T-cell (primary cell): ENCODE data around the gene KLHDC9. TPM values are rescaled to one million over a fixed set of nuclear protein-coding genes. Genes with fewer than 3 reads are reported as not detected.

ENCODE experiments used
- ATAC-seq, 4 experiments: fragments of 200-7000 bp in 3 of 4; fragments of 150-1000 bp in 1 of 4; cut with Tn5 transposase; replicated peaks in 1 of 4; 1 replicate in 3 of 4; 2 replicates in 1 of 4; pipeline ENCODE4 v1.10.0; 2021; ENCODE audit warnings: moderate library complexity in 3 of 4, mild to moderate bottlenecking in 2 of 4, moderate number of reproducible peaks in 1 of 4
- CTCF ChIA-PET, 2 donors: fragments of 300-600 bp; sonication (Branson Sonifier 250); formaldehyde crosslinking; loops; one replicate each; lab custom pipeline; 2022; ENCODE audit warnings: antibody characterized with exemption in 2 of 2; lab: Charles Lee
- POLR2A ChIA-PET, 2 donors: fragments of 300-600 bp; sonication (Branson Sonifier 250); formaldehyde crosslinking; loops; one replicate each; lab custom pipeline; 2022; ENCODE audit warnings: antibody characterized with exemption in 2 of 2; lab: Charles Lee
- DNase-seq, 35 experiments: peaks; one replicate each; pipeline versions ENCODE4 v3.0.0 to v3.0.0-alpha.2; 2013 to 2023
- H3K27ac ChIP-seq: one replicate; pipeline ENCODE4 v1.5.1; 2013; ENCODE audit warnings: low read length
- H3K27me3 ChIP-seq, 2 experiments: replicated peaks in 1 of 2; 1 replicate in 1 of 2; 2 replicates in 1 of 2; pipeline versions ENCODE4 v1.6.1 to v1.7.0; 2013; ENCODE audit warnings: low read length in 1 of 2, mixed read lengths in 1 of 2; ENCODE audit not compliant: control insufficient read depth in 2 of 2, insufficient read depth in 2 of 2; ENCODE audit errors: extremely low read depth in 1 of 2
- H3K36me3 ChIP-seq, 2 donors: 1 replicate in 1 of 2; 2 replicates in 1 of 2; pipeline versions ENCODE4 v1.6.1 to v1.7.0; 2013; ENCODE audit warnings: low read length in 1 of 2; ENCODE audit not compliant: control insufficient read depth in 2 of 2, insufficient read depth in 1 of 2; ENCODE audit errors: extremely low read depth in 1 of 2
- H3K4me1 ChIP-seq, 2 experiments: 1 replicate in 1 of 2; 2 replicates in 1 of 2; pipeline versions ENCODE4 v1.6.1 to v1.7.0; 2013; ENCODE audit warnings: low read length in 2 of 2, mixed read lengths in 1 of 2; ENCODE audit not compliant: insufficient read depth in 2 of 2, control insufficient read depth in 1 of 2; ENCODE audit errors: extremely low read depth in 1 of 2
- H3K4me3 ChIP-seq, 2 donors: 1 replicate in 1 of 2; 2 replicates in 1 of 2; pipeline versions ENCODE4 v1.5.1 to v1.7.0; 2013; ENCODE audit warnings: mild to moderate bottlenecking in 2 of 2, low read length in 1 of 2, moderate library complexity in 1 of 2; ENCODE audit not compliant: control insufficient read depth in 1 of 2; ENCODE audit errors: extremely low read depth in 1 of 2
- H3K9me3 ChIP-seq: 2 replicates; pipeline ENCODE4 v1.7.0; 2013
- H3K27ac Mint-ChIP-seq, 2 donors: one replicate each; pipeline ENCODE4 v1.8.0; 2020 to 2021; ENCODE audit warnings: mild to moderate bottlenecking in 2 of 2, mixed read lengths in 2 of 2
- H3K27me3 Mint-ChIP-seq, 2 donors: one replicate each; pipeline ENCODE4 v1.8.0; 2021 to 2022; ENCODE audit warnings: mixed read lengths in 2 of 2
- H3K36me3 Mint-ChIP-seq: one replicate; pipeline ENCODE4 v1.8.0; 2021; ENCODE audit warnings: mixed read lengths
- H3K4me1 Mint-ChIP-seq, 3 donors: one replicate each; pipeline ENCODE4 v1.8.0; 2020 to 2022; ENCODE audit warnings: mixed read lengths in 3 of 3, mild to moderate bottlenecking in 1 of 3
- H3K4me3 Mint-ChIP-seq, 3 donors: one replicate each; pipeline ENCODE4 v1.8.0; 2020 to 2022; ENCODE audit warnings: mild to moderate bottlenecking in 3 of 3, mixed read lengths in 3 of 3, moderate library complexity in 3 of 3
- H3K9me3 Mint-ChIP-seq, 3 donors: one replicate each; pipeline ENCODE4 v1.8.0; 2020 to 2022; ENCODE audit warnings: mixed read lengths in 3 of 3
- WGBS: methylation state at CpG from one replicate; pipeline ENCODE4 v1.1.5; 2013; ENCODE audit warnings: missing lambda C conversion rate; ENCODE audit not compliant: insufficient coverage; 5-methylcytosine and 5-hydroxymethylcytosine counted together
- total RNA-seq, 35 experiments: library from RNA in 6 of 35; stranded (reverse) in 6 of 35; fragments of 120-200 nt in 1 of 35; gene quantifications; one replicate each; pipeline versions ENCODE4 v1.2.1 to v1.2.4 and lab custom pipeline; 2013 to 2026

KLHDC9 gene
- total RNA-seq, 5 donors from 2014 or later (not counting 1 experiment from before 2014, with no cell fraction given): 0.82 to 1.6 (median 0.86) TPM; not detected in 2

DNA sequence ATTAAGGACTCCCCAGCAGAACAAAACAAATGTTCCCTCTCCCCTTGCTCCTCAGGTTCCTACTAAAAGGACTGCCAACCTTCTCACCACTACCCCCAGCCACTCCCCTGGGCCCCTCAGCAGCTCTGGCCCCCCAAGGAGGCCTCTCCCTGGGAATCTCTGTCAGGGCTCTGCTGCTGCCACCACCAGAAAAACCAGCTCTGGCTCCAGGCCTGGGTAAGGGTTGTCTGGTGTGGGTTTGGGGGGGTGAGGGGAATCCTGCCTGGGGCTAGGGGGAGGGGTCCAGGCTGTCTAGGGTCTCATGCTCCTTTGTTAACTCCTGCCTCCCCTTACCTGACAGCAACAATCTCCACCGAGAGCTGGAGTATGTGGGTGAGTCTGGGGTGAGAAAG lies 13.6 kb upstream of the KLHDC9 start:
- H3K27ac Mint-ChIP-seq: no peak overlapping the region
- H3K4me3 ChIP-seq: no peak overlapping the region
- ATAC-seq: no peak
- H3K4me3 Mint-ChIP-seq: no peak overlapping the region
- no peaks in the 10 kb centered on the region for H3K4me1 Mint-ChIP-seq
- no peak for DNase-seq
- no peaks in the 10 kb centered on the region for H3K36me3 Mint-ChIP-seq
- no peaks in the 10 kb centered on the region for H3K27me3 Mint-ChIP-seq
- no peaks in the 10 kb centered on the region for H3K36me3 ChIP-seq
- peaks cover 0 to 5% of the 10 kb centered on the region in 2 experiments for H3K27me3 ChIP-seq
- WGBS: no CpG with 5 or more reads among the region's 1 CpG
- H3K27ac ChIP-seq: no peak overlapping the region
- no peaks in the 10 kb centered on the region for H3K4me1 ChIP-seq
- H3K9me3 Mint-ChIP-seq: no peaks in the 10 kb centered on the region
- H3K9me3 ChIP-seq: no peaks in the 10 kb centered on the region
- POLR2A ChIA-PET: no interaction called here
- CTCF ChIA-PET: interaction anchor here (0.6 to 0.8 kb wide), 3 partner anchors 11 to 94 kb away, joined by 3 to 13 read pairs (median 3); no protein-coding TSS in a partner anchor

- no peaks in the 10 kb centered on the region for H3K36me3 Mint-ChIP-seq
- ChIA-PET CTCF (interaction anchor here (0.6 kb wide), 2 partner anchors 57 to 95 kb away, joined by 3 read pairs; no protein-coding TSS in a partner anchor), POLR2A (interaction anchor here in 1 of 2 donors (0.6 kb wide), 1 partner anchor 81 kb away, joined by 7 read pairs; the partner anchor contains the start of gene PPOX)
- no peak overlapping the region for H3K27ac Mint-ChIP-seq
- ATAC-seq: no peak
- H3K27me3 Mint-ChIP-seq: no peaks in the 10 kb centered on the region
- 60% methylated on average over 1 of the region's 2 CpGs for WGBS
- Histone ChIP-seq H3K36me3 (no peaks in the 10 kb centered on the region), H3K27ac (no peak overlapping the region), H3K4me3 (no peak overlapping the region), H3K9me3 (no peaks in the 10 kb centered on the region), H3K4me1 (no peaks in the 10 kb centered on the region), H3K27me3 (peaks cover 0 to 5% of the 10 kb centered on the region in 2 experiments)
- no peak overlapping the region for H3K4me3 Mint-ChIP-seq
- DNase-seq: no peak
- H3K9me3 Mint-ChIP-seq: no peaks in the 10 kb centered on the region
- H3K4me1 Mint-ChIP-seq: peaks cover 0 to 1% (median 0%) of the 10 kb centered on the region in 3 donors
These were observed 13.0 kb upstream of the KLHDC9 start for GRCh38 chr1:161085165-161085564.

GRCh38 chr1:161086457-161086856 lies 11.7 kb upstream of the KLHDC9 start:
- no peaks in the 10 kb centered on the region for H3K36me3 Mint-ChIP-seq
- 67% methylated on average over 3 of the region's 4 CpGs for WGBS
- H3K9me3 ChIP-seq: no peaks in the 10 kb centered on the region
- ChIA-PET POLR2A (interaction anchor here in 1 of 2 donors (0.6 kb wide), 2 partner anchors 221 to 224 kb away, joined by 3 to 6 read pairs; partner anchors contain the start of gene CD244), CTCF (no interaction called here)
- H3K9me3 Mint-ChIP-seq: no peaks in the 10 kb centered on the region
- H3K27me3 ChIP-seq: peaks cover 0 to 5% of the 10 kb centered on the region in 2 experiments
- H3K4me3 ChIP-seq: no peak overlapping the region
- no peak overlapping the region for H3K27ac ChIP-seq
- H3K4me3 Mint-ChIP-seq: no peak overlapping the region
- peaks cover 0 to 6% of the 10 kb centered on the region in 2 experiments for H3K4me1 ChIP-seq
- no peaks in the 10 kb centered on the region for H3K36me3 ChIP-seq
- H3K27me3 Mint-ChIP-seq: no peaks in the 10 kb centered on the region
- no peak overlapping the region for H3K27ac Mint-ChIP-seq
- peaks cover 6 to 10% (median 8%) of the 10 kb centered on the region in 3 donors for H3K4me1 Mint-ChIP-seq
- DNase-seq (no peak), ATAC-seq (no peak)

- no peak overlapping the region for H3K4me3 Mint-ChIP-seq
- H3K27ac Mint-ChIP-seq: no peak overlapping the region
- H3K4me1 ChIP-seq: peaks cover 6% of the 10 kb centered on the region in 2 experiments
- H3K36me3 ChIP-seq: no peaks in the 10 kb centered on the region
- H3K27me3 ChIP-seq: peaks cover 0 to 5% of the 10 kb centered on the region in 2 experiments
- ATAC-seq (no peak), DNase-seq (no peak)
- no peaks in the 10 kb centered on the region for H3K27me3 Mint-ChIP-seq
- CTCF ChIA-PET: no interaction called here
- POLR2A ChIA-PET: no interaction called here
- H3K9me3 ChIP-seq: no peaks in the 10 kb centered on the region
- no peak overlapping the region for H3K4me3 ChIP-seq
- H3K9me3 Mint-ChIP-seq: no peaks in the 10 kb centered on the region
- 75% methylated on average over 1 of the region's 3 CpGs for WGBS
- no peak overlapping the region for H3K27ac ChIP-seq
- H3K4me1 Mint-ChIP-seq: peaks cover 8 to 22% (median 18%) of the 10 kb centered on the region in 3 donors
- H3K36me3 Mint-ChIP-seq: no peaks in the 10 kb centered on the region
These were observed 9.5 kb upstream of the KLHDC9 start for GRCh38 chr1:161088587-161089110.

DNA sequence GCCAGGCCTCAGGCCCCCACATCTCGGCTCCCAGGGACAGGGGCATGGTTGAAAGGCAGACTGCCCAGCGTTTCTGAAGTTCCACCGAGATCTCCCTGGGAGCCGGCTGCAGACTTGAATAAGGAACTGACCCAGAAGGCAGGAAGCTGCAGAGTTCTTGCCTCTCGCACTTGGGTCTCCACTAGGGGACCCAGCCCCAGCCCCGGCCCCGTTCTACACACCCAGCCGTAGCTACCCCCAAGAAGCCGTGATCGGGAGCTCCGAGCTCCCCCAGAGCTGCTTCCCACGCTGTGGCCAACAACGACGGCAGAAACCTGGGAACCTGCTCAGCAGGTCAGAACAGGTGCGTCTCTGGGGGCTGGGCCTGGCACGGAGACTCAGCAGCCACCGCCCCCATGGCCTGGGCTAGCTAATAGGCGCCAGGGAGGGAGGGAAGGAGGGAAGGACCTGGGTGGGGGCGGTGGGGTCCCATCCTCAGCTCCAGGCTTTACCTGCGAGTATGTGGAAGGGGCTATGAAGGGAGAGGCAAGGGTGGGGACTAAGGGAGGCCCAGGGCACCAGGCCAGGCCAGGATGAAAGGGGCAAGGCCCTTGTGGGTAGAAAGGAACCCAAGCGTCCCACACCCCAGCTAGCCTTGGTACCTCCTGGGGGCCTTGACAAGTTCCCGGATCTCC lies 8.8 kb upstream of the KLHDC9 start, which contains the start of gene NECTIN4:
NECTIN4 (minus strand) TSS at position 308 of the 674 bp plus-strand sequence; CDS start at position 46, 262 bp downstream.
- Mint-ChIP-seq H3K27ac (no peak within 1 kb of the TSS), H3K4me3 (no peak within 1 kb of the TSS), H3K9me3 (no peaks in the 10 kb centered on the region), H3K4me1 (peaks cover 8 to 22% (median 18%) of the 10 kb centered on the region in 3 donors), H3K27me3 (no peaks in the 10 kb centered on the region), H3K36me3 (no peaks in the 10 kb centered on the region)
- Histone ChIP-seq H3K4me3 (no peak within 1 kb of the TSS), H3K4me1 (peaks cover 6% of the 10 kb centered on the region in 2 experiments), H3K36me3 (no peaks in the 10 kb centered on the region), H3K27me3 (peaks cover 0 to 5% of the 10 kb centered on the region in 2 experiments), H3K9me3 (no peaks in the 10 kb centered on the region), H3K27ac (no peak within 1 kb of the TSS)
- ATAC-seq: no peak
- 93% methylated on average over 20 of the region's 22 CpGs for WGBS
- DNase-seq: no peak
- ChIA-PET CTCF (no interaction called here), POLR2A (no interaction called here)

- DNase-seq (no peak), ATAC-seq (no peak)
- Histone ChIP-seq H3K27me3 (peaks cover 0 to 4% of the 10 kb centered on the region in 2 experiments), H3K4me1 (peaks cover 6% of the 10 kb centered on the region in 2 experiments), H3K9me3 (no peaks in the 10 kb centered on the region), H3K4me3 (no peak overlapping the region), H3K36me3 (no peaks in the 10 kb centered on the region), H3K27ac (no peak overlapping the region)
- no peaks in the 10 kb centered on the region for H3K9me3 Mint-ChIP-seq
- 100% methylated on average over 2 of the region's 5 CpGs for WGBS
- no peak overlapping the region for H3K4me3 Mint-ChIP-seq
- peaks cover 8 to 22% (median 18%) of the 10 kb centered on the region in 3 donors for H3K4me1 Mint-ChIP-seq
- no peaks in the 10 kb centered on the region for H3K27me3 Mint-ChIP-seq
- no peaks in the 10 kb centered on the region for H3K36me3 Mint-ChIP-seq
- no peak overlapping the region for H3K27ac Mint-ChIP-seq
- ChIA-PET POLR2A (no interaction called here), CTCF (no interaction called here)
These were observed 8.2 kb upstream of the KLHDC9 start for GRCh38 chr1:161089938-161090337.
